DOHH2 (cell line): ENCODE measurements around the gene IRF7.

Experiments used
- H3F3A ChIP-seq: fragments of 200-600 bp; sonication (generic), shearing (Covaris generic); 2 replicates; pipeline ENCODE4 v1.6.0; 2016; ENCODE audit warnings: antibody characterized with exemption, mild to moderate bottlenecking; ENCODE audit not compliant: control insufficient read depth, insufficient read depth
- H3K27ac ChIP-seq: fragments of 200-600 bp; sonication (generic); 2 replicates; pipeline ENCODE4 v1.5.1; 2014; ENCODE audit warnings: low read depth, mild to moderate bottlenecking, low read length, moderate library complexity
- H3K27me3 ChIP-seq: fragments of 200-600 bp; sonication (generic); 2 replicates; pipeline ENCODE4 v1.6.1; 2014; ENCODE audit warnings: mild to moderate bottlenecking, low read length, mixed read lengths; ENCODE audit not compliant: control insufficient read depth
- H3K36me3 ChIP-seq: fragments of 200-600 bp; sonication (generic); 2 replicates; pipeline ENCODE4 v1.6.1; 2014; ENCODE audit warnings: mild to moderate bottlenecking, low read length, moderate library complexity, mixed read lengths; ENCODE audit not compliant: control insufficient read depth
- H3K4me1 ChIP-seq: fragments of 200-600 bp; sonication (generic); 2 replicates; pipeline ENCODE4 v1.6.1; 2014; ENCODE audit warnings: mild to moderate bottlenecking, low read length, mixed read lengths; ENCODE audit not compliant: control insufficient read depth
- H3K4me2 ChIP-seq: fragments of 200-600 bp; sonication (generic); 2 replicates; pipeline ENCODE4 v1.6.0; 2014; ENCODE audit warnings: mild to moderate bottlenecking, low read length, moderate library complexity
- H3K4me3 ChIP-seq: fragments of 200-600 bp; sonication (generic); 2 replicates; pipeline ENCODE4 v1.5.1; 2014; ENCODE audit warnings: mild to moderate bottlenecking, low read length, mixed read lengths
- H3K79me2 ChIP-seq: fragments of 200-600 bp; sonication (generic); 2 replicates; pipeline ENCODE4 v1.6.1; 2014; ENCODE audit warnings: mild to moderate bottlenecking, low read length, mixed read lengths; ENCODE audit not compliant: control insufficient read depth
- H3K9me2 ChIP-seq: fragments of 200-600 bp; sonication (generic); replicated peaks from 2 replicates; pipeline ENCODE4 v1.6.1; 2014; ENCODE audit warnings: mild to moderate bottlenecking, low read length, mixed read lengths; ENCODE audit not compliant: control insufficient read depth
- H3K9me3 ChIP-seq: fragments of 200-600 bp; sonication (generic); 2 replicates; pipeline ENCODE4 v1.6.1; 2014; ENCODE audit warnings: antibody characterized with exemption, low read length, mixed read lengths; ENCODE audit not compliant: control insufficient read depth, insufficient read depth
- H4K20me1 ChIP-seq: fragments of 200-600 bp; sonication (generic); 2 replicates; pipeline ENCODE4 v1.6.0; 2014; ENCODE audit warnings: low read depth, mild to moderate bottlenecking, antibody characterized with exemption, low read length, moderate library complexity; ENCODE audit not compliant: control insufficient read depth, insufficient read depth
- CTCF ChIP-seq: fragments of 200-600 bp; sonication (generic); IDR thresholded peaks from one replicate; pipeline ENCODE4 v1.5.1; 2014; ENCODE audit warnings: antibody characterized with exemption, mild to moderate bottlenecking, low read depth, low read length; ENCODE audit not compliant: poor library complexity, severe bottlenecking
- EZH2phosphoT487 ChIP-seq: fragments of 200-600 bp; sonication (generic); IDR thresholded peaks from 2 replicates; pipeline ENCODE4 v1.6.1; 2017; ENCODE audit warnings: borderline replicate concordance, mild to moderate bottlenecking, antibody characterized with exemption, low read length, moderate library complexity, mixed read lengths

IRF7 gene

GRCh38 chr11:607020-607780 is 8.6 kb downstream of the IRF7 start:
- Histone ChIP-seq H3K4me3 (no peak overlapping the region), H3K4me1 (no peaks in the 10 kb centered on the region), H3K9me3 (no peaks in the 10 kb centered on the region), H3K4me2 (no peak overlapping the region), H3K27me3 (no peaks in the 10 kb centered on the region), H4K20me1 (0 out of 2 replicates have a peak, but pooled peaks cover 2% of the 10 kb centered on the region), H3F3A (peaks cover 4% of the 10 kb centered on the region; the same call in 1 of the 2 replicates), H3K27ac (no peak overlapping the region), H3K79me2 (no peaks in the 10 kb centered on the region), H3K36me3 (peaks cover 90% of the 10 kb centered on the region), H3K9me2 (no peaks in the 10 kb centered on the region)
- no peak for TF ChIP-seq CTCF
- no peak for TF ChIP-seq EZH2phosphoT487

DNA sequence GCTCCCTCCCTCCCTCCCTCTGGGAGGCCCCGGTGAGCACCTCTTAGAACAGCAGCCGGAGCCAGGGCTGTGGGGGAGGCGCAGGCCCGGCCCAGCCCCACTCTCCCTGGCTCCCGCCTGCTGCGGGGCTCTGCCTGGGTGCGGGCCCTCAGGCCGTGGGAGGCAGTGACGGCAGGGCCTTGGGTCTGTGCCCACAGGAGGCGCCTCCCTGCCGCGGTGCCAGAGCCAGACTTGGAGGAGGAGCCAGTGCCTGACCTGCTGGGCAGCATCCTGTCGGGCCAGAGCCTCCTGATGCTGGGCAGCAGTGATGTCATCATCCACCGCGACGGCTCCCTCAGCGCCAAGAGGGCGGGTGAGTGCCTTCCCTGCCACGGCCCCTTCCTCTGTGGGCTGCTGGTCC is 9.5 kb downstream of the IRF7 start:
- H4K20me1 ChIP-seq, result 0 out of 2 replicates have a peak, but pooled peaks cover 2% of the 10 kb centered on the region
- H3K79me2 ChIP-seq, result no peaks in the 10 kb centered on the region
- no peaks in the 10 kb centered on the region for H3K4me1 ChIP-seq
- H3K27me3 ChIP-seq, result no peaks in the 10 kb centered on the region
- H3K27ac ChIP-seq, result no peak overlapping the region
- H3K9me3 ChIP-seq, result no peaks in the 10 kb centered on the region
- H3F3A ChIP-seq, result no peaks in the 10 kb centered on the region
- no peaks in the 10 kb centered on the region for H3K9me2 ChIP-seq
- H3K4me3 ChIP-seq, result no peak overlapping the region
- no peak overlapping the region for H3K4me2 ChIP-seq
- H3K36me3 ChIP-seq, result peaks cover 91% of the 10 kb centered on the region
- TF ChIP-seq EZH2phosphoT487, result no peak
- no peak for TF ChIP-seq CTCF

GRCh38 chr11:605286-606129 is 10.2 kb downstream of the IRF7 start:
- Histone ChIP-seq H3K27ac (no peak overlapping the region), H3K27me3 (no peaks in the 10 kb centered on the region), H3K4me1 (no peaks in the 10 kb centered on the region), H3K9me3 (no peaks in the 10 kb centered on the region), H3F3A (no peaks in the 10 kb centered on the region), H3K4me3 (no peak overlapping the region), H4K20me1 (0 out of 2 replicates have a peak, but pooled peaks cover 2% of the 10 kb centered on the region), H3K4me2 (no peak overlapping the region), H3K9me2 (no peaks in the 10 kb centered on the region), H3K79me2 (no peaks in the 10 kb centered on the region), H3K36me3 (peaks cover 89% of the 10 kb centered on the region)
- no peak for TF ChIP-seq CTCF
- TF ChIP-seq EZH2phosphoT487, result no peak
